Mesothelial cell of epicardium (in vitro differentiated cells): ENCODE data around the gene SRRM5. TPM values are rescaled to one million over a fixed set of nuclear protein-coding genes. Genes with fewer than 3 reads are reported as not detected.
A peak's percentile ranks its signal among the peaks of the same experiment; 100 is the strongest.
"Not testable (repeated sequence)": the region's sequence is repeated elsewhere in the genome, so short reads cannot be mapped to it uniquely, and the experiment has no call there.

Experiments
- DNase-seq, 2 experiments: peaks; one replicate each; pipeline ENCODE4 v3.0.0; 2021; ENCODE audit warnings: low spot score in 2 of 2; ENCODE audit not compliant: unreplicated experiment in 2 of 2
- H3K27ac Mint-ChIP-seq: 2 replicates; pipeline ENCODE4 v1.8.0; 2021; ENCODE audit warnings: mixed read lengths
- H3K27me3 Mint-ChIP-seq: 2 replicates; pipeline ENCODE4 v1.8.0; 2021; ENCODE audit warnings: low read depth, mixed read lengths
- H3K36me3 Mint-ChIP-seq: 2 replicates; pipeline ENCODE4 v1.8.0; 2021; ENCODE audit warnings: mixed read lengths
- H3K4me1 Mint-ChIP-seq: 2 replicates; pipeline ENCODE4 v1.8.0; 2021; ENCODE audit warnings: mixed read lengths
- H3K4me3 Mint-ChIP-seq: 2 replicates; pipeline ENCODE4 v1.8.0; 2021; ENCODE audit warnings: mild to moderate bottlenecking, moderate library complexity, mixed read lengths
- H3K9me3 Mint-ChIP-seq: 2 replicates; pipeline ENCODE4 v1.8.0; 2021; ENCODE audit warnings: mixed read lengths
- total RNA-seq: library from RNA; stranded (reverse); gene quantifications from 3 replicates; pipeline ENCODE4 v1.2.1, GENCODE V29; 2021
- TF ChIP-seq, protein P1 (sequence below): fragments of 200-600 bp; sonication (generic); IDR thresholded peaks from one replicate; pipeline ENCODE4 v1.5.0; 2021; ENCODE audit warnings: antibody characterized with exemption; ENCODE audit not compliant: unreplicated experiment

Gene SRRM5
- total RNA-seq, 1 donor from 2014 or later, result 0.36 TPM

DNA sequence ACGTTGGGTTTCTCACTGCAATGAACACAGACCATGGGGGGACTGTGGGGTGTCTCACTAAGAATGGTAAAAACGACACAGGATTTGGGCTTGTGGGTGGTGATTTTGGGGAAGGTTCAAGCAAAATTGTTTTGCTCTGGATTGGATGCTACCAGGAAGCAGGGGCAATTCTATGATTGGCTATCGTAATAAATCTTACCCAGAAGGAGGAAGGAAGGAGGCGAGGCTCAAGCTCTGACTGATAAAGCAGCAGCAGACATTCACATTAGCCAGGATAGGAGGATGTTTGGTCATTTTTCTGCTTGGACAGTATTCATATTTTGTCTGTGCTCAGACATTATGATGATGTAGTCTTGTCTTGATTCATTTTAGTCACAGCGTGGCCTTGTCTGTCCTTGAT is 14.0 kb upstream of the SRRM5 start:
- no peak for DNase-seq
- H3K4me1 Mint-ChIP-seq, result peaks cover 29% of the 10 kb centered on the region
- peak overlapping the region; percentile 100 for H3K27ac Mint-ChIP-seq
- H3K9me3 Mint-ChIP-seq, result no peaks in the 10 kb centered on the region
- TF ChIP-seq, protein P1, sequence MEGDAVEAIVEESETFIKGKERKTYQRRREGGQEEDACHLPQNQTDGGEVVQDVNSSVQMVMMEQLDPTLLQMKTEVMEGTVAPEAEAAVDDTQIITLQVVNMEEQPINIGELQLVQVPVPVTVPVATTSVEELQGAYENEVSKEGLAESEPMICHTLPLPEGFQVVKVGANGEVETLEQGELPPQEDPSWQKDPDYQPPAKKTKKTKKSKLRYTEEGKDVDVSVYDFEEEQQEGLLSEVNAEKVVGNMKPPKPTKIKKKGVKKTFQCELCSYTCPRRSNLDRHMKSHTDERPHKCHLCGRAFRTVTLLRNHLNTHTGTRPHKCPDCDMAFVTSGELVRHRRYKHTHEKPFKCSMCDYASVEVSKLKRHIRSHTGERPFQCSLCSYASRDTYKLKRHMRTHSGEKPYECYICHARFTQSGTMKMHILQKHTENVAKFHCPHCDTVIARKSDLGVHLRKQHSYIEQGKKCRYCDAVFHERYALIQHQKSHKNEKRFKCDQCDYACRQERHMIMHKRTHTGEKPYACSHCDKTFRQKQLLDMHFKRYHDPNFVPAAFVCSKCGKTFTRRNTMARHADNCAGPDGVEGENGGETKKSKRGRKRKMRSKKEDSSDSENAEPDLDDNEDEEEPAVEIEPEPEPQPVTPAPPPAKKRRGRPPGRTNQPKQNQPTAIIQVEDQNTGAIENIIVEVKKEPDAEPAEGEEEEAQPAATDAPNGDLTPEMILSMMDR, result no peak
- peaks cover 5% of the 10 kb centered on the region for H3K36me3 Mint-ChIP-seq
- H3K4me3 Mint-ChIP-seq, result peak overlapping the region; percentile 98
- H3K27me3 Mint-ChIP-seq, result no peaks in the 10 kb centered on the region

DNA sequence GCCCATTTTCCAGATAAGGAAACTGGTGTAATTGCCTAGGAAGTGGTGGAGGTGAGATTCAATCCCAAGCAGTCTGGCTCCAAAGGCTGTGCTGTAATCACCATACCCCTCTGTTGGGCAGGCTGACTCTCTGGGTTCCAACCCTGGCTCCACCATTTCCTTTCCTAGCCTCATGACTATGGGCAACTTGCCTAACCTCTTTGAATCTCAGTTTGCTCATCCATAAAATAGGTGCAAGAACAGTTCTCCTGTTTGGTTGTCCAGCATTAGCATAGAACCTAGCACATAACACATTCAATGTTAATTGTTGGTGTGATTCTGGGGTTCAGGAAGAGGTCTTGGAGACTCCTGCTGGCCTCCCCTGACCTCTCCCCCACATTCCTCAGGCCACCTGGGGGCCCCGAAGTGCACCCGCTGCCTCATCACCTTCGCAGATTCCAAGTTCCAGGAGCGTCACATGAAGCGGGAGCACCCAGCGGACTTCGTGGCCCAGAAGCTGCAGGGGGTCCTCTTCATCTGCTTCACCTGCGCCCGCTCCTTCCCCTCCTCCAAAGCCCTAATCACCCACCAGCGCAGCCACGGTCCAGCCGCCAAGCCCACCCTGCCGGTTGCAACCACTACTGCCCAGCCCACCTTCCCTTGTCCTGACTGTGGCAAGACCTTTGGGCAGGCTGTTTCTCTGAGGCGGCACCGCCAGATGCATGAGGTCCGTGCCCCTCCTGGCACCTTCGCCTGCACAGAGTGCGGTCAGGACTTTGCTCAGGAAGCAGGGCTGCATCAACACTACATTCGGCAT is 13.2 kb upstream of the SRRM5 start:
- Mint-ChIP-seq H3K36me3 (peaks cover 5% of the 10 kb centered on the region), H3K4me1 (peaks cover 24% of the 10 kb centered on the region), H3K4me3 (peak overlapping the region; percentile 4), H3K27me3 (no peaks in the 10 kb centered on the region), H3K27ac (no peak overlapping the region), H3K9me3 (no peaks in the 10 kb centered on the region)
- no peak for DNase-seq
- TF ChIP-seq, protein P1, result no peak

DNA sequence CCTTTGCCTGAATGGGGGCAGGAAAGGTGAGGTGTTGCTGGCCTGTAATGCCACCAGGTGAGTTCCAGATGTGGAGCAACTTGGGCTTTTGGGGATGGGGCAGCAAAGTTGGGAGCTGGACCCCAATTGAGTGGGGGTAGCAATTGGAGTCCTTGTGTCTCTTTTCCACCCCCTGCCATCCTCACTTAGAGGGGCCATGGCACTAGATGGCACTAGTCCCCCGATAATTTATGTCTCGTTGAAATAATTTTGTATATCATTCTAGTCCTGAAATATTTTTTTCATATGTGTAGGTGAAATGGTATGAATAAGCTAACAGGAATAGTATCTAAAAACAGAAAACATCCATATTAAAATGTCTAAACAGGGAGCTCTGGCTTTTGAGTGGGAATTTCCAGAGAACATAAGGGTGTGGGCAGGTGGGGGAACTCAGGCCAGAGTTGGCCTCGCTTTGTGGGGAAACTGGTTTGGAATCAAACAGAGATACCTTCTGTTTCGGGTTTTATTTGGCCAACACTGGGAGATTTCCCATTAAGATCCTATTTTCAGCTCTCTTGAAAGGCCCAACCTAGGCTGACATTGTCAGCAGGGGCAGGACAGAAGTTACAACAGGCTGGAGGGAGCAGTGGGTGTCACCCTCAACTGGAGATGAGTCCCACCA is 12.1 kb upstream of the SRRM5 start:
- no peak overlapping the region for H3K27ac Mint-ChIP-seq
- peaks cover 5% of the 10 kb centered on the region for H3K36me3 Mint-ChIP-seq
- H3K4me1 Mint-ChIP-seq, result peaks cover 20% of the 10 kb centered on the region
- no peaks in the 10 kb centered on the region for H3K27me3 Mint-ChIP-seq
- TF ChIP-seq, protein P1, result no peak
- H3K9me3 Mint-ChIP-seq, result no peaks in the 10 kb centered on the region
- H3K4me3 Mint-ChIP-seq, result no peak overlapping the region
- no peak for DNase-seq

DNA sequence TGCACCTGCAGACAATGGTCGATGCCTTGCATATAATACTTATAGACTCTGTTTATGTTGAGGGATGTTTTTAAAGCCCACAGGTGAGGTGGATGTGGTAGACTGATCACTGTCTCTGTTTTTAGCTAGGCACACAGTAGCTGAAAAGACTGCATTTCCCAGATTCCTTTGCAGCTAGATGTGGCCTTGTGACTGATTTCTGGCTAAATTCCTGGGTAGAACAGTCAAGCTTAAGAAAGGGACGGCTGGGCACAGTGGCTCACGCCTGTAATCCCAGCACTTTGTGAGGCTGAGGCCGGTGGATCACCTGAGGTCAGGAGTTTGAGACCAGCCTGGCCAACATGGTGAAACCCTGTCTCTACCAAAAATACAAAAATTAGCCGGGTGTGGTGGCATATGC is 11.6 kb upstream of the SRRM5 start:
- H3K4me3 Mint-ChIP-seq, DNase-seq, H3K36me3 Mint-ChIP-seq, H3K9me3 Mint-ChIP-seq, H3K27me3 Mint-ChIP-seq, H3K27ac Mint-ChIP-seq: not testable (repeated sequence)
- peaks cover 20% of the 10 kb centered on the region for H3K4me1 Mint-ChIP-seq

DNA sequence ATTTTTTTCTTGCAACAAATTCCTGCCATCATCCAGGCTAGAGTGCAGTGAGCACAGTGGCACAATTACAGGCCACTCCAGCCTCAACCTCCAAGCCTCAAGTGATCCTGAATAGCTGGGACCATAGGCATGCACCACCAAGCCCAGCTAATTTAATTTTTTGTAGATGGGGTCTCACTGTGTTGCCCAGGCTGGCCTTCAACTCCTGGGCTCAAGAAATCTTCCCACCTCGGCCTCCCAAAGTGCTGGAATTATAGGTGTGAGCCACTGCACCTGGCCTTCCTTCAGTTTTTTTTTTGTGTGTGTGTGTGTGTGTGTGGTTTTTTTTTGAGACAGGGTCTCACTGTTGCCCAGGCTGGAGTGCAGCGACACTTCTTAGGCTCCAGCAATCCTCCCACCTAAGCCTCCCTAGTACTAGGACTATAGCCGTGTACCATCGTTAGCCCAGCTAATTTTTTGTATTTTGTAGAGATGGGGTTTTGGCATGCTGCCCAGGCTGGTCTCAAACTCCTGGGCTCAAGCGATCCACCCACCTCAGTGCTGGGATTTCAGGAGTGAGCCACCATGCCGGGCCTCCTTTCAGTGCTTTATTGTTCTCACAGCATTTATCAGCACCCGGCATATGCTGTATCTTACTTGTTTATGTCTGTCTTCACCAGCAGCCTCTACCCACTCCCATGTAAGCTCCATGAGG is 5.9 kb upstream of the SRRM5 start:
- no peaks in the 10 kb centered on the region for H3K9me3 Mint-ChIP-seq
- TF ChIP-seq, protein P1, result no peak
- H3K27me3 Mint-ChIP-seq, result no peaks in the 10 kb centered on the region
- H3K27ac Mint-ChIP-seq, result no peak overlapping the region
- H3K36me3 Mint-ChIP-seq, result peaks cover 19% of the 10 kb centered on the region
- H3K4me1 Mint-ChIP-seq, result no peaks in the 10 kb centered on the region
- no peak overlapping the region for H3K4me3 Mint-ChIP-seq
- DNase-seq, result no peak
